Stimulated activated CD4-positive, alpha-beta T cell treated with anti-CD3 and anti-CD28 coated beads, Interleukin-4, amount 100 ng/mL, for 24 hours (primary cell): ENCODE results near the gene ASGR2.
"Not testable (repeated sequence)": the region's sequence is repeated elsewhere in the genome, so short reads cannot be mapped to it uniquely, and the experiment has no call there.

Source experiments
- DNase-seq: peaks from one replicate; pipeline ENCODE4 v3.0.0-alpha.2; 2020

ASGR2 gene

GRCh38 chr17:7123844-7124243 lies 9.2 kb upstream of the ASGR2 start:
- no peak for DNase-seq

GRCh38 chr17:7122381-7122780 lies 7.8 kb upstream of the ASGR2 start:
- no peak for DNase-seq

GRCh38 chr17:7120635-7121034 lies 6.0 kb upstream of the ASGR2 start:
- not testable (repeated sequence) for DNase-seq

- DNase-seq = no peak
These were observed 5.5 kb upstream of the ASGR2 start for GRCh38 chr17:7120123-7120522.

- no peak for DNase-seq
These were observed 4.7 kb upstream of the ASGR2 start for GRCh38 chr17:7119314-7119713.

GRCh38 chr17:7114875-7115614 lies 423 bp upstream of the ASGR2 start:
- DNase-seq = no peak

- no peak for DNase-seq
These were observed 1.1 kb downstream of the ASGR2 start for GRCh38 chr17:7113273-7114071.

GRCh38 chr17:7112510-7113108 lies 2.0 kb downstream of the ASGR2 start:
- no peak for DNase-seq

- DNase-seq = no peak
These were observed 2.7 kb downstream of the ASGR2 start for GRCh38 chr17:7111784-7112509.

- no peak for DNase-seq
These were observed 3.9 kb downstream of the ASGR2 start for GRCh38 chr17:7110617-7111306.

GRCh38 chr17:7109461-7110322 lies 4.9 kb downstream of the ASGR2 start:
- DNase-seq = no peak

GRCh38 chr17:7108981-7109380 lies 5.6 kb downstream of the ASGR2 start:
- no peak for DNase-seq

- DNase-seq = no peak
These were observed 6.1 kb downstream of the ASGR2 start for GRCh38 chr17:7108560-7108925.

- no peak for DNase-seq
These were observed 6.6 kb downstream of the ASGR2 start for GRCh38 chr17:7107795-7108559.

GRCh38 chr17:7107012-7107754 lies 7.4 kb downstream of the ASGR2 start:
- no peak for DNase-seq

- DNase-seq = no peak
These were observed 12.2 kb downstream of the ASGR2 start for GRCh38 chr17:7102421-7102820.

GRCh38 chr17:7101531-7101930 lies 13.1 kb downstream of the ASGR2 start:
- DNase-seq = no peak

GRCh38 chr17:7100641-7101379 lies 13.8 kb downstream of the ASGR2 start:
- not testable (repeated sequence) for DNase-seq

GRCh38 chr17:7098802-7099459 lies 15.7 kb downstream of the ASGR2 start:
- no peak for DNase-seq
